GM19035 (cell line): Measurements from ENCODE around the gene SORBS1.
"Not testable (repeated sequence)": the region's sequence is repeated elsewhere in the genome, so short reads cannot be mapped to it uniquely, and the experiment has no call there.

ENCODE experiments used
- ATAC-seq: cut with Tn5 transposase; IDR thresholded peaks from one replicate; pipeline ENCODE4 v1.9.1; 2021; ENCODE audit not compliant: unreplicated experiment

The SORBS1 gene

GRCh38 chr10:95496246-95496911, 64.8 kb downstream of the SORBS1 start:
- no peak for ATAC-seq

GRCh38 chr10:95493862-95494261, 67.3 kb downstream of the SORBS1 start:
- no peak for ATAC-seq

GRCh38 chr10:95487994-95488393, 73.2 kb downstream of the SORBS1 start:
- no peak for ATAC-seq

GRCh38 chr10:95485056-95485844, 75.9 kb downstream of the SORBS1 start:
- ATAC-seq = no peak

- ATAC-seq = no peak
Measured at GRCh38 chr10:95482501-95483233, 78.5 kb downstream of the SORBS1 start.

GRCh38 chr10:95480901-95481491, 80.2 kb downstream of the SORBS1 start:
- ATAC-seq = no peak

- no peak for ATAC-seq
Measured at GRCh38 chr10:95480102-95480900, 80.9 kb downstream of the SORBS1 start.

- no peak for ATAC-seq
Measured at GRCh38 chr10:95478935-95479334, 82.2 kb downstream of the SORBS1 start.

GRCh38 chr10:95478185-95478584, 83.0 kb downstream of the SORBS1 start:
- no peak for ATAC-seq

- no peak for ATAC-seq
Measured at GRCh38 chr10:95477175-95477520, 84.0 kb downstream of the SORBS1 start.

- no peak for ATAC-seq
Measured at GRCh38 chr10:95476469-95477174, 84.5 kb downstream of the SORBS1 start.

- no peak for ATAC-seq
Measured at GRCh38 chr10:95475827-95476468, 85.2 kb downstream of the SORBS1 start.

GRCh38 chr10:95475003-95475383, 86.2 kb downstream of the SORBS1 start:
- ATAC-seq = no peak

- ATAC-seq = no peak
Measured at GRCh38 chr10:95474228-95475002, 86.8 kb downstream of the SORBS1 start.

GRCh38 chr10:95472304-95473088, 88.7 kb downstream of the SORBS1 start:
- no peak for ATAC-seq

GRCh38 chr10:95469676-95470075, 91.5 kb downstream of the SORBS1 start:
- ATAC-seq = no peak

- no peak for ATAC-seq
Measured at GRCh38 chr10:95469251-95469650, 91.9 kb downstream of the SORBS1 start.

GRCh38 chr10:95467642-95468041, 93.5 kb downstream of the SORBS1 start:
- not testable (repeated sequence) for ATAC-seq
